NCI-H128 (cell line): ENCODE results near the gene DIP2C.

Experiments
- DNase-seq: peaks from one replicate; lab custom pipeline; 2025; ENCODE audit not compliant: unreplicated experiment; lab: John Stamatoyannopoulos, UW

Gene DIP2C

GRCh38 chr10:629186-629998, 60.1 kb downstream of the DIP2C start:
- DNase-seq: no peak

GRCh38 chr10:628386-629045, 61.0 kb downstream of the DIP2C start:
- DNase-seq: no peak

GRCh38 chr10:627032-627992, 62.2 kb downstream of the DIP2C start:
- DNase-seq: no peak

DNA sequence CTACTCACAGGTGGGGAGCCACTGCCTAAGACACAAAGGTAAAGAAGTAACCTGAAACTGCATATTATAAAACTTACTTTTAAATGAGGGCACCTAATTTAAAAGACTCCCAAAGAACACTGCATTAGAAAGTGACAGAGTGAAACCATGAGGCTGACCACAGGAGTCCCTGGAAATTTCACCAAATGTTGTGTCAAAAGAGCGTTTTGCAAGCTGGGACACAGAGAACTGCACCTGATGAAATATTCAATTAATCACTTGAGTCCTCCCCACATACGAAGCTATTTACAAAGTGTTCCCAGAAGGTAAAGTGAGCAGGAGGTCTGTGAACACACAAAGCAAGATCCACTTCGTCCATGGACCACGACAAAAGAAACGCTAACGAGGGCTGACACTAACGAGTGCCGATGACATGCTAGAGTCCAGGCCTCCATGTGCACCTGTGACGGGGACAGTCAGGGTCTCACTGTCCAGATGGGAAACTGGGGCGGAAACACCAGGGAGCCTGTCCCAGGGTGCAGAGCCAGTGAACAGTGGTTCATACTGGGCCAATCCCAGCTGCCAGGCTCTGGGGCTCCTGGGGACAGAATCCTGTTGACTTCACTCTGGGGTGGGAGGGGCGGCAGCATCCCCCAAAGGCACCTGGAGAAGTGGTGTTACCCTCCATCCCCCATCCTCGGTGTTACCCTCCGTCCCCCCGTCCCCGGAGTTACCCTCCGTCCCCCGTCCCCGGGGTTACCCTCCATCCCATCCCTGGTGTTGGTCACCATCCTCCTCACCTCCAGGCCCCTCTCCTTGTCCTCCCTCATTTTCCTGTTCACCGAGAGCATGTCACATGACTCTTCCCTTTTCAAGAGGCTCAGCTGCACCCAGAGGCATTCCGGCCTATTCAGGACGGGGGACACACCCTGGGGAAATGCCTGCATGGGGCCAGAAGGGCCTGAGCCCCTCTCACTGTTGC, 63.4 kb downstream of the DIP2C start:
- no peak for DNase-seq

- no peak for DNase-seq
These were observed 64.2 kb downstream of the DIP2C start for GRCh38 chr10:625333-625696.

GRCh38 chr10:624605-625332, 64.7 kb downstream of the DIP2C start:
- peak; percentile 5 for DNase-seq

DNA sequence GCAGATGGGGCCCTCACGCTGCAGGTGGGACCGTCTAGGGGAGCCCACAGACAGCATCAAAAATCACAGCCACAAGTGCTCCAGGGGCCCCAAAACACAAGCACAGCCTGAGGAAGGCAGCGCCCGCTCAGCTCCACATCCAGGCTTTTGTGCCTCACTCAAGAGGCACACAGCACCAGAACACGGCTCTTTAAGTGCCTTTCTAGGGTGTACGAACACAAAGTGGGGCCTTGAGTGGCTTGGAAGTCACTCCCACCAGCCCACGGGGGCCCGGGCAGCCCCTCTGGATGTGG, 65.2 kb downstream of the DIP2C start:
- DNase-seq: no peak

- DNase-seq: no peak
These were observed 65.8 kb downstream of the DIP2C start for GRCh38 chr10:623477-624311.

DNA sequence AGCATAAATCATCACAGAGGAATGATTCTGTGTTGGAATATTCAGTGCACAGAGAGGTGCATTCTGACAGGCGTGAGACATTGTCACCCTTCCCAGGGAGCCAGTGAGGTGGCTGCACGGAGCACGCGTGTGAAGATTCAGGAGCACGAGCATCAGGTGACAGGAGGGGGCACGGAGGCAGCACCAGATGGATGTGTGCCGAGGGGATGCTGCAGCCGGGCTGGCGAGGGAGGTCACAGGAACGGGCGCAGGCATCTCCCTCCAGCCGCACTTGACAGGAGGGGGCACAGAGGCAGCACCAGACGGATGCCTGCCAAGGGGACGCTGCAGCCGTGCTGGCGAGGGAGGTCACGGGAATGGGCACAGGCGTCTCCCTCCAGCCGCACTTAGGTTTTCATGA, 66.5 kb downstream of the DIP2C start:
- DNase-seq: no peak

DNA sequence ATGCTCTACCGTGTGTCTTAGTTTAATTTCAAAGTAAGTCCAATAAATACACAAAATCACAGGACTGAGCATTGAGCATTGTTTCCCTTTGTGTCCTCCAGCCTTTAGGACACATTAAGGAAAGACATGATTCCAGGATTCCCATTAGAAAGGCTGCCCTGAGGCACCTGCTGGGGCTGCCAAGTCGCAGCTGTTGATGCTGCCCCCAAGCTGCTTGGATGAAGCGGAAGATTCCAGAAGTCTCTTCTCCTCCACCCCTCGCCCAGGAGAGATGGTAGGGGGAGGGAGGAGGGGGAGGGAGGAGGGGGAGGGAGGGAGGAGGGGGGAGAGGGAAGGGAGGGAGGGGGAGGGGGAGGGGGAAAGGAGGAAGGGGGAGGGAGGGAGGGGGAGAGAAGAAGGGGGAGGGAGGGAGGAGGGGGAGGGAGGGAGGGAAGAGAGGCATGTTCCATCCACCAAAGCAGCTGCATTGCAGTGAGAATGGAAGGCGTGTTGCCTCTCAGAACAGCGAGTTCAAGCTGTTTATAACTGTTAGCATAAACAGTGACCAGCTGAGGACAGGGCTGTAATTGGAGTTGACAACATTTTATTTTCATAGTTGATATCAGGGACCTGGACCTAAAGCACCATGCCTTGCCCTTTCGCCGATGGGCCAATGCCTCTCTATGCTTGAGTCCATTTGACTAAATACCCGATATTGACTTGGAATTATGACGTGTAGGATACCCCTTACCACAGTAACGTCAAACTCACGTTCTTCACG, 67.3 kb downstream of the DIP2C start:
- DNase-seq: no peak

GRCh38 chr10:621513-621912, 68.0 kb downstream of the DIP2C start:
- no peak for DNase-seq

DNA sequence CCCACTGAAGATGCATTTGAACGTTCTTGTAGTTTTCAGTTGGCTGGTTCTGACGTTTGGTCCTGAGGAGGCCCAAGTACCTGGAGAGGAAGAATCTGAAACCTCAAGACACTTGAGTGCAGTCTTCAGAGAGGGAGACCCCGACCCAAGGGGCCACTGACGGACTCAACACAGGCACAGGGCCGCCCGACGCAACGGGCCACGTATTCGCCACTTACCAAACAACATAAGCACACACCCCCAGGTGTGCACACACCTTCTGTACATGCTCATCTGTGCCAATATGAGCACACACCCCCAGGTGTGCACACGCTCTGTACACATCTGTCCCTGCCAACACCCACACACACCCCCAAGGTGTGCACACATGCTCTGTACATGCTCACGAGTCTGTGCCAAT, 68.5 kb downstream of the DIP2C start:
- no peak for DNase-seq

DNA sequence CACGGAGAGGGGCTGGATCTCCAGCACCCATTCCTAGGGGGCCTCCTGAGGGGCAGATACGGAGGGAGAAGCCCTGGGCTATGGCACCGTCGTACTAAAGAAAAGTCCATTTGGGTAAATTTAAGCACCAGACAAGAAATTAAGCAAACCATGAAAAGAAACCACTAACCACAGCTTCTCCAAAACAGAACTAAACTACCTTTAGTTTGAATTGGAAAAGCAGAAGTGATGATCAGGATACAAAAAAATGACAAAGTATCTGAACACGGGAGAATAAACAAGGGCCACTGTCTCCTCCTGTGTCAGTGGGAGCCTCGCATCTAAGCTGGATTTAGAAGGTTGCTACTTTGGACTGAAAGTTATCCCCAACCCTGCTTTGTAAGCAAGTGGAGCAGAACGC, 69.1 kb downstream of the DIP2C start:
- no peak for DNase-seq

- DNase-seq: no peak
These were observed 69.8 kb downstream of the DIP2C start for GRCh38 chr10:619710-620109.

- DNase-seq: no peak
These were observed 71.1 kb downstream of the DIP2C start for GRCh38 chr10:618229-618989.

GRCh38 chr10:617471-617870, 72.0 kb downstream of the DIP2C start:
- no peak for DNase-seq

DNA sequence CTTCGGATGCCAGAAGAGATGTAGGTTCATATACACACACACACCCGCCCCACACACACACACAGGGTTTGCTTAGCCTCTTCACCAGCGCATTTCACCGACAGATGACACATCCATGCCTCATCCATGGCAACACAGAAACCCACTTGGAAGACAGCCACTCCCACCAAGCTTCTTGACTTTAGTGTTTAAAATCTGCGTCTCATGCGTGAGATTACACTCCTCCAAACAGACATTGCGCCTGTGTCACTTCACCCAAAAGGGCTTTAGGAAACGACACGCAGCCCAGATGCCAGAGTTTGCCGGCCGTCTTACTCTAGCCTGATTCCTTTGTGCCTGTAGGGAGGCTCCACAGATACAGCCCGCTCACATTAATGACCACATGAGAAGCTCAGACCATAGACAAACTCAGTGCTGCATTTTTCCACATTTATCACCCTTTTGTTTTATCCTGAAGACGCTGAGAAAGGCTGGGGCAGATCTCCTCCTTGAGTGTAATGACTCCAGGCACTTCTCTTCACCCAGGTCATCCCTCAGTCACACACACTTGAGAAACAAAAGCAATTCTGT, 73.8 kb downstream of the DIP2C start:
- no peak for DNase-seq
